ENCODE data around the gene CBLC.

CBLC gene

GRCh38 chr19:44752816-44753625, 24.7 kb upstream of the CBLC start:
- POLR2A ChIA-PET: interaction anchor here (0.7 to 1.4 kb wide), 3 partner anchors 17 to 29 kb away, joined by 3 to 4 read pairs (median 3); no protein-coding TSS in a partner anchor
- peak; percentile 94 for DNase-seq (ENCODE audit: extremely low spot score)
- no peak for TF ChIP-seq CTCF (IDR thresholded peaks at IDR 0.05; ENCODE audit: control extremely low read depth, extremely low read depth, low read depth, missing control alignments)
- CTCF ChIA-PET: interaction anchor here (1.1 to 6.0 kb wide), 5 partner anchors 13 to 65 kb away, joined by 3 to 57 read pairs (median 9); no protein-coding TSS in a partner anchor

DNA sequence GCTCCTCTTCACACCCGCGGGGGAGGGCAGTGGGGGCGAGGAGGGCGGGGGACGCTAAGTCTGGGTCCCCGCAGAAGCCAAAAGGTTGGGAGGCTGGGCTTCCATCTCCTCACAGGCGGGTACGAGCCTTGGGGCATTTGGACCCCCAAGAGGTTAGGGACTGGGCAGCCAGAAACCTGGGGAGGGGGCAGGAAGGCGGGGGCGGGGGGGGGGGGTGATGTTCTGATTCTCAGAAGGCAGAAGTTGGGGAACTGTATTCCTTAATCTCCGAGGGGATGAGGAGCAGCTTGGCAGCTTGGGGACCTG, 24.1 kb upstream of the CBLC start:
- DNase-seq (ENCODE audit: extremely low spot score): no peak
- no peak for TF ChIP-seq CTCF (IDR thresholded peaks at IDR 0.05; ENCODE audit: control extremely low read depth, extremely low read depth, low read depth, missing control alignments)
- CTCF ChIA-PET: interaction anchor here (1.1 to 6.0 kb wide), 5 partner anchors 13 to 66 kb away, joined by 3 to 57 read pairs (median 9); no protein-coding TSS in a partner anchor
- POLR2A ChIA-PET: interaction anchor here (0.6 to 1.4 kb wide), 2 partner anchors 11 to 17 kb away, joined by 4 to 10 read pairs; no protein-coding TSS in a partner anchor

DNA sequence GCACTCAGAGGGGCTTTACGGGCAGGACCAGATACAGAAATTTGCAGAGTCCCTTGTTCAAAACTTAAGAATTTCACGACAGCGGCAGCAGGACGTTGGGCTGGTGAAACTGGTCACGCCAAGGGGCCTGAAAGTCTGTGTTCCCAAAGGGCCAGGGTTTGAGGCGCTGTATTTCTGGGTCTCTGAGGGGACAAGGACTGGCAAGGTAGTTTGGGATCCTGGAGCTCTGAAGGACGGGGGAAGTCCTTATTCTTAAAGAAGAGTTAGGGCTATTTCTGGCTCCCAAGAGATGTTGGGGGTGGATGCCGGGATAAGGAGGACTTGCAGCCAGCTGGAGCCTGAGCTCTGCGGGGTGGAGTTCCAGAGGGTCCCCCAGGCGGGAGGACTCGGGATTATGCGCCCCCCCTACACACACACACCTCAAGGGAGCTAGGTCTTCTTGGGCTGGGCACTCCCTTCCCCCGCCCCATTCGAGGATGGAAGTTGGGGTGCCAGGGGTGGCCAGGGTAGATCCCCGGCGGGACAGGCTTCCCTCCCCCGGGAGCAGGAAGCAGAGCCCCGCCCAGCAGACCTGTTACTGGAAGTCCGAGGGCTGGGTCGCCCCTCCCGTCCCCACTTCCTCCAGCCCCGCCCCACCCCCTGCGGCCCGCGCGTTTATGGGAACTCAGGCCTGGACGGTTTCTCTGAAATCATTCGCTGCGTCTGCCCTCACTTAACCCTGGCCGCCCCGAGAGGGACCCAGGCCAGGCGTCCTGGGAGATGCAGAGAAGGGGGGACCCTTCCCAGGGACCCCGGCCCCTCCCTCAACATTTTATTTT, 23.5 kb upstream of the CBLC start:
- no peak for TF ChIP-seq CTCF (IDR thresholded peaks at IDR 0.05; ENCODE audit: control extremely low read depth, extremely low read depth, low read depth, missing control alignments)

GRCh38 chr19:44754750-44755080, 23.0 kb upstream of the CBLC start:
- POLR2A ChIA-PET: interaction anchor here (0.5 to 1.4 kb wide), 2 partner anchors 18 to 266 kb away, joined by 4 read pairs; no protein-coding TSS in a partner anchor
- no peak for DNase-seq (ENCODE audit: extremely low spot score)
- TF ChIP-seq CTCF (IDR thresholded peaks at IDR 0.05; ENCODE audit: control extremely low read depth, extremely low read depth, low read depth, missing control alignments): no peak
- CTCF ChIA-PET: interaction anchor here (0.9 to 6.0 kb wide), 5 partner anchors 12 to 97 kb away, joined by 3 to 57 read pairs (median 9); no protein-coding TSS in a partner anchor

More for the DNA sequence above, 23.5 kb upstream of the CBLC start:
- ChIA-PET POLR2A (interaction anchor here (0.5 to 1.4 kb wide), 3 partner anchors 10 to 267 kb away, joined by 4 to 10 read pairs (median 4); no protein-coding TSS in a partner anchor), CTCF (interaction anchor here (1.1 to 6.0 kb wide), 5 partner anchors 12 to 66 kb away, joined by 3 to 57 read pairs (median 9); no protein-coding TSS in a partner anchor)
- DNase-seq (ENCODE audit: extremely low spot score): peak; percentile 81

- POLR2A ChIA-PET: no interaction called here
- CTCF ChIA-PET: interaction anchor here (0.8 to 4.8 kb wide), 5 partner anchors 16 to 98 kb away, joined by 3 to 40 read pairs (median 4); no protein-coding TSS in a partner anchor
- DNase-seq (ENCODE audit: extremely low spot score): no peak
- TF ChIP-seq CTCF (IDR thresholded peaks at IDR 0.05; ENCODE audit: control extremely low read depth, extremely low read depth, low read depth, missing control alignments): no peak
Measured at GRCh38 chr19:44755219-44755618, 22.5 kb upstream of the CBLC start.

DNA sequence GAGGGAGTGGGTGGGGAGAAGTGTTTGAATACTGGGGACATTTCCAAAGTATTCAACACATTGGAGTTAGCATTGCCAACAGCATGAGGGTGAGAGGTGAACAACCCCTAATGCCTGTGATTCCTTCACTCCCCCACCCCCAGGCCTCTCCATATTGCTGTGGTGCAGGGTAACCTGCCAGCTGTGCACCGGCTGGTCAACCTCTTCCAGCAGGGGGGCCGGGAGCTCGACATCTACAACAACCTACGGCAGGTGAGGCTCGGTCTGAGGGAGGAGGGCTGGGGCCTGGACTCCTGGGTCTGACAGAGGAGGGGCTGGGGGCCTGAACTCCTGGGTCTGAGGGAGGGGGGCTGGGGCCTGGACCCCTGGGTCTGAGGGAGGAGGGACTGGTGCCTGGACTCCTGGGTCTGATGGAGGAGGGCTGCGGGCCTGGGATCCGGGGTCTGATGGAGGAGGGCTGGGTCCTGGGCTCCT, 21.6 kb upstream of the CBLC start:
- ChIA-PET POLR2A (no interaction called here), CTCF (interaction anchor here (1.2 to 4.8 kb wide), 2 partner anchors 15 to 28 kb away, joined by 4 to 40 read pairs; no protein-coding TSS in a partner anchor)
- TF ChIP-seq CTCF (IDR thresholded peaks at IDR 0.05; ENCODE audit: control extremely low read depth, extremely low read depth, low read depth, missing control alignments): no peak
- no peak for DNase-seq (ENCODE audit: extremely low spot score)
